Measurements from ENCODE around the gene RBAK.
"Not testable (repeated sequence)": the region's sequence is repeated elsewhere in the genome, so short reads cannot be mapped to it uniquely, and the experiment has no call there.

RBAK gene

DNA sequence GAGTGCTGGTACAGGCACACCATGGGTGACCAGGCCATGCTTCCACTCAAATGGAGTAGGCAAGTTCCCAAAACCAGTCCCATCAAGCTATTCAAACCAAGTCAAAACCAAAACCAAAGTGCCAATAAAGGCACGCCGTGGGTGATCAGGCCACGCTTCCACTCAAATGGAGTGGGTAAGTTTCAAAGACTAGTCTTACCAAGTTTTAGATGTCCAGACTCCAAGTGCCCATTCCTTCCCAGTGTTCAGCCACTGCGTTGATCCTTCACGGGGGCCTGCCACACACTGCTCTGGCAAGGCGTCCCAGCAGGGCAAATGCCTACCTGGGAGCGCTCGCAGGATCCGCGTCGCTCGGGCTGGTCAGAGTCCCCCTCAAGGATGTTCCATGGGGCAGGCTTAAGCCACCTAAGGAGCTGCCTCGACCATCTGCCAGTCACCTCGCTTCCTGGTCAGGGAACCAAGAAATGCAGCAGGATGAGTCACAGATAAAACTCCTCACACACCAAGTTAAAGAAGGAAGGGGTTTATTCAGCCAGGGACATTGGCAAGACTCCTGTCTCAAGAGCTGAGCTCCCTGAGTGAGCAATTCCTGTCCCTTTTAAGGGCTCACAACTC lies 17.8 kb upstream of the RBAK start:
- not testable (repeated sequence) for H3K27me3 ChIP-seq (replicated peaks; ENCODE audit: control insufficient read depth, insufficient read depth, low read length); H3K36me3 ChIP-seq (ENCODE audit: control insufficient read depth, insufficient read depth, low read length); DNase-seq (ENCODE audit: extremely low read depth, insufficient read length); H3K4me3 ChIP-seq (replicated peaks; ENCODE audit: low read depth, low read length)

DNA sequence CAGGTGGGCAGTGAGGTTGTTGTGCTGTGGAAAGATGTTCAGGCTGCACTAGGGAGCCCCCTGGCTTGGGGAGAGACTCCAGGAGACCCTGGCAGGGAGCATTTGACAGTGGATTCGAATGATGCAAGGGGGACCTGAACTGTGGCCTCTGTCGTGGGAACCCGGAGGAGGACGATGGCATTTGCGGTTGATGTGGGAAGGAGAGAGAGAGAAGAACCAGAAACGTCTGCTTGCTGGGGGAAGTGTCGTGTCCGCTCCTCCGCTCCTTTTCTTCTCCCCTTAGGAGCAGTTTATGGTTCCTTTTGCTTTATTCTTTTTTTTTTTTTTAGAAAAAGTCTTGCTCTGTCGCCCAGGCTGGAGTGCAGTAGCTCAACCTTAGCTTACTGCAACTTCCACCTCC lies 12.5 kb upstream of the RBAK start:
- not testable (repeated sequence) for H3K4me3 ChIP-seq (replicated peaks; ENCODE audit: low read depth, low read length); H3K36me3 ChIP-seq (ENCODE audit: control insufficient read depth, insufficient read depth, low read length); H3K27me3 ChIP-seq (replicated peaks; ENCODE audit: control insufficient read depth, insufficient read depth, low read length); DNase-seq (ENCODE audit: extremely low read depth, insufficient read length)

DNA sequence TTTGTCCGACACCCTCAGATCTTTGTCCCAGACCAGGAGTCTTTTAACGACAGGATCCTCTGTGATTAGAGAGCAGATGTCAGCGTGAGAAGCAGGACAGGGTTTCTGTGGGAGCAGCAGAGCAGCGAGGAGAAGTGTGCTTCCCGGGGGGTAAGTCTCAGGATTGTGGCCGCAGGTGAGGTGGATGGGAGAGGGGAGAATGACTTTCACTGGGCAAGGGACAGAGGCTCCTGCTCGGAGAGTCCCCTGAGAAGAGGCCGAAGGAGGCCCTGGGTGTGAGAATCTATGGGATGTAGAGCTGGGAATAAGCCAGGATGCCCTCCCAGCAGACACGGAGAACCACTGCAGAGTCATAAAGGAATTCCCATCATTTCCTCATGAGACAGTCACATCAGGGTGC lies 10.4 kb upstream of the RBAK start:
- no peaks in the 10 kb centered on the region for H3K36me3 ChIP-seq (ENCODE audit: control insufficient read depth, insufficient read depth, low read length)

DNA sequence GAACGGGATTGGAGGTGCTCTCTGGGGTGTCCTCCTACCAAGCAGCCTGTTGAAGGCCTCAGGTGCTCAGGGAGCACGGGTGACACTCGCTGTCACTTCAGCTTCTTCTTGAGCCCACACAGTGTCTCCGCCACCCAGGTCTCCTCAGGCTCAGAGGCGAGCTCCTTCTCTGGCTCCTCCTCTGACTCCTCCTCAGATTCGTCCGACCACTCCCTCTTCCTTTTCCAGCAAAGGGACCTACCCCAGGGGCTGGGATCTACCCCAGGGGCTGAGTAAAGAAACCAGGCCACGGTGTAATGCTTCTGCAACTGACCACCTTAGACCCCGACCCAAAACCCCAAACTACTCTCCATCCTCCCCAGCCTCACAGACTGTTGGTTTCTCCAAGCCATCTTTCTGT lies 9.2 kb upstream of the RBAK start:
- no peak for TF ChIP-seq CTCF (IDR thresholded peaks at IDR 0.05; ENCODE audit: insufficient read depth, low read length, poor library complexity, severe bottlenecking)
- Histone ChIP-seq H3K36me3 (ENCODE audit: control insufficient read depth, insufficient read depth, low read length) (no peaks in the 10 kb centered on the region), H3K27me3 (replicated peaks; ENCODE audit: control insufficient read depth, insufficient read depth, low read length) (no peaks in the 10 kb centered on the region), H3K4me3 (replicated peaks; ENCODE audit: low read depth, low read length) (no peak overlapping the region)
- DNase-seq (ENCODE audit: extremely low read depth, insufficient read length): no peak

More for the DNA sequence above, 10.4 kb upstream of the RBAK start:
- TF ChIP-seq CTCF (IDR thresholded peaks at IDR 0.05; ENCODE audit: insufficient read depth, low read length, poor library complexity, severe bottlenecking): no peak
- DNase-seq (ENCODE audit: extremely low read depth, insufficient read length): no peak
- Histone ChIP-seq H3K4me3 (replicated peaks; ENCODE audit: low read depth, low read length) (no peak overlapping the region), H3K27me3 (replicated peaks; ENCODE audit: control insufficient read depth, insufficient read depth, low read length) (no peaks in the 10 kb centered on the region)

- no peak overlapping the region for H3K4me3 ChIP-seq (replicated peaks; ENCODE audit: low read depth, low read length)
- no peaks in the 10 kb centered on the region for H3K27me3 ChIP-seq (replicated peaks; ENCODE audit: control insufficient read depth, insufficient read depth, low read length)
- no peaks in the 10 kb centered on the region for H3K36me3 ChIP-seq (ENCODE audit: control insufficient read depth, insufficient read depth, low read length)
- no peak for DNase-seq (ENCODE audit: extremely low read depth, insufficient read length)
- no peak for TF ChIP-seq CTCF (IDR thresholded peaks at IDR 0.05; ENCODE audit: insufficient read depth, low read length, poor library complexity, severe bottlenecking)
Observed at GRCh38 chr7:5041047-5041446, 4.6 kb upstream of the RBAK start.

GRCh38 chr7:5043661-5044060 lies 2.0 kb upstream of the RBAK start:
- no peak for DNase-seq (ENCODE audit: extremely low read depth, insufficient read length)
- Histone ChIP-seq H3K27me3 (replicated peaks; ENCODE audit: control insufficient read depth, insufficient read depth, low read length) (no peaks in the 10 kb centered on the region), H3K36me3 (ENCODE audit: control insufficient read depth, insufficient read depth, low read length) (no peaks in the 10 kb centered on the region), H3K4me3 (replicated peaks; ENCODE audit: low read depth, low read length) (no peak overlapping the region)
- TF ChIP-seq CTCF (IDR thresholded peaks at IDR 0.05; ENCODE audit: insufficient read depth, low read length, poor library complexity, severe bottlenecking): no peak

GRCh38 chr7:5046397-5046732 lies 705 bp downstream of the RBAK start:
- not testable (repeated sequence) for H3K36me3 ChIP-seq (ENCODE audit: control insufficient read depth, insufficient read depth, low read length); H3K27me3 ChIP-seq (replicated peaks; ENCODE audit: control insufficient read depth, insufficient read depth, low read length)
- peak; percentile 31 for DNase-seq (ENCODE audit: extremely low read depth, insufficient read length)
- H3K4me3 ChIP-seq (replicated peaks; ENCODE audit: low read depth, low read length): peak overlapping the region; percentile 79

DNA sequence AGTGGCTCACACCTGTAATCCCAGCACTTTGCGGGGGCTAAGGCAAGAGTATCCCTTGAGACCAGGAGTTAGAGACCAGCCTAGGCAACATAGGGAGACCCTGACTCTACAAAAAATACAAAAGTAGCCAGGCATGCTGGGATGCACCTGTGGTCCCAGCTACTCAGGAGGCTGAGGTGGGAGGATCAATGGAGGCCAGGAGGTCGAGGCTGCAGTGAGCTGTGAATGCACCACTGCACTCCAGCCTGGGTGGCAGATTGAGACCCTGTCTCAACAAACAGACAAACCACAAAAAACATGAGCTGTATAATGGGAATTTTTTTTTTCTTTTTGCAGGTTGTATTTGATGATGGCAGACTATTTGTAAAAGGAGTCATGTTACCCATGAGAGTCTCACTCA lies 1.5 kb downstream of the RBAK start:
- H3K4me3 ChIP-seq (replicated peaks; ENCODE audit: low read depth, low read length): peak overlapping the region; percentile 8; the same call in 1 of the 2 replicates
- not testable (repeated sequence) for H3K27me3 ChIP-seq (replicated peaks; ENCODE audit: control insufficient read depth, insufficient read depth, low read length); H3K36me3 ChIP-seq (ENCODE audit: control insufficient read depth, insufficient read depth, low read length); DNase-seq (ENCODE audit: extremely low read depth, insufficient read length)
